ENCODE measurements around the gene HIVEP1.

GRCh38 chr6:12149944-12150510, 137.9 kb downstream of the HIVEP1 start:
- no peak for TF ChIP-seq POLR2A (IDR thresholded peaks at IDR 0.05)
- TF ChIP-seq CTCF (IDR thresholded peaks at IDR 0.05) = no peak

All from body of pancreas (tissue), 4 donors.